Measurements from ENCODE around the gene ZBTB47.

GRCh38 chr3:42714171-42714852 is 60.8 kb downstream of the ZBTB47 start:
- TF ChIP-seq CTCF (conservative IDR thresholded peaks at IDR 0.05 in 1 of 2, IDR thresholded peaks at IDR 0.05 in 1 of 2; ENCODE audit: low read depth in 1 of 2, low read length in 2 of 2) = no peak
- no peak for TF ChIP-seq EZH2 (IDR thresholded peaks at IDR 0.05; ENCODE audit: low read length, missing control alignments)

All from fibroblast of lung (primary cell).